HG03064 (cell line): ENCODE results near the gene PSMD8.
"Not testable (repeated sequence)": the region's sequence is repeated elsewhere in the genome, so short reads cannot be mapped to it uniquely, and the experiment has no call there.

Source experiments
- ATAC-seq: cut with Tn5 transposase; IDR thresholded peaks from one replicate; pipeline ENCODE4 v1.9.1; 2021; ENCODE audit warnings: low read depth; ENCODE audit not compliant: unreplicated experiment

The PSMD8 gene

DNA sequence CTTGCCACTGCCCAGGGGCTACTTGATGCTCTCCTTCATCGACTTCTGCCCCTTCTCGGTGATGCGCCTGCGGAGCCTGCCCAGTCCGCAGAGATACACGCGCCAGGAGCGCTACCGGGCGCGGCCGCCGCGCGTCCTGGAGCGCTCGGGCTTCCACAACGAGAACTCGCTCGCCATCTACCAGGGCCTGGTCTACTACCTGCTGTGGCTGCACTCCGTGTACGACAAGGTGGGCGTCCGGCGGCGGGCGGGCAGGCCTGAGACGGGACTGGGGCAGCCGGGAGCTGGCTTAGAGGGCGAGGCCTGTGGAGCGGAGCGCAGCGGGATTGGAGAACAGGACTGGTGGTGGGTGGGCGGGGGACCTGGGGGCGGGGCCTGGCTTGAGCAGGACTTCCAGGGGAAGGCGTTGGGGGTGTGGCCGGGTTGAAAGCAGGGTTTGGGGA lies 12.7 kb upstream of the PSMD8 start:
- no peak for ATAC-seq

DNA sequence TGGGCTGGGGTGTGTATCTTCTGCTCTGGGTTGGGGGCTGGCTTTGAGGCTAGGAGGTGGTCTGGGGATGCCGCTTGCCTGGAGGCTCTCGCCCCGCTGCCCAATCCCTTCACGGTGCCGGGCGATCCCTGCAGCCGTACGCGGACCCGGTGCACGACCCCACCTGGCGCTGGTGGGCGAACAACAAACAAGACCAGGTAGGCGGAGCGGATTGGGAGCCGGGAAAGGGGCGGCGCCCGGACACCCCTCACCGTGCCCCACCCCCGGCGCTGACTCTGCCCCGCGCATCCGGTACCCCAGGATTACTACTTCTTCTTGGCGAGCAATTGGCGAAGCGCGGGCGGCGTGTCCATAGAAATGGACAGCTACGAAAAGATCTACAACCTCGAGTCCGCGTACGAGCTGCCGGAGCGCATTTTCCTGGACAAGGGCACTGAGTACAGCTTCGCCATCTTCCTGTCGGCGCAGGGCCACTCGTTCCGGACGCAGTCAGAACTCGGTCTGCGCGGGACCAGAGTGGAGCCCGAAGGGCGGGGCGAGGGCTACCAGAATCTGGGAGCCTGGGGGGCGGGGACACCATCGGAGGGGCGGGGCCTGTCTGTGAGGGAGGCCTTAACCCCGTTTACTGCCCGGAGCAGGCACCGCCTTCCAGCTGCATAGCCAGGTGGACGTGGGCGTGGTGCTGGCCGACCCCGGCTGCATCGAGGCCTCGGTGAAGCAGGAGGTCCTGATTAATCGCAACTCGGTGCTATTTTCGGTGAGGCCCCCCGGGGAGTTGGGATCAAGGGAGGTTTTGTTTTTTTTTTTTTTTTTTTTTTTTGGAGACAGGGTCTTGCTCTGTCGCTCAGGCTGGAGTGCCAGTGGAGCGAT lies 12.1 kb upstream of the PSMD8 start:
- no peak for ATAC-seq

GRCh38 chr19:38362946-38363688 lies 11.3 kb upstream of the PSMD8 start:
- ATAC-seq: not testable (repeated sequence)

DNA sequence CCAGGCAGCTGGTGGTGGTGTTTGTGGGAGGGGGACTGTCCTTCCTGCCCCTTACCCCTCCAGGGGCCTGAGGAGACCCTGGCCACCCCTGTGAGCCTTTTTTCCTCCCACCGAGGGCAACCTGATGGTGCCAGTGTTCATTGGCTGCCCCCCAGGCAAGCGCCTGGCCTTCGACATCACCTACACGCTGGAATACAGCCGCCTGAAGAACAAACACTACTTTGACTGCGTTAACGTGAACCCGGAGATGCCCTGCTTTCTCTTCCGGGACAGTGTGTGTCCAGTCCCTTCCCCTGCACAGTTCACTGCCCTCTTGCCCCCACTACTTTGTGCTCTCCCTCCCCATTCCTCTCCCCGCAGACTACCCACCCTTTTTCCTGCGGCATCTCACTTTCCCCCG lies 7.3 kb upstream of the PSMD8 start:
- ATAC-seq: no peak

- ATAC-seq: no peak
Observed at GRCh38 chr19:38369584-38369983, 4.8 kb upstream of the PSMD8 start.

GRCh38 chr19:38370299-38370698 lies 4.1 kb upstream of the PSMD8 start:
- no peak for ATAC-seq

DNA sequence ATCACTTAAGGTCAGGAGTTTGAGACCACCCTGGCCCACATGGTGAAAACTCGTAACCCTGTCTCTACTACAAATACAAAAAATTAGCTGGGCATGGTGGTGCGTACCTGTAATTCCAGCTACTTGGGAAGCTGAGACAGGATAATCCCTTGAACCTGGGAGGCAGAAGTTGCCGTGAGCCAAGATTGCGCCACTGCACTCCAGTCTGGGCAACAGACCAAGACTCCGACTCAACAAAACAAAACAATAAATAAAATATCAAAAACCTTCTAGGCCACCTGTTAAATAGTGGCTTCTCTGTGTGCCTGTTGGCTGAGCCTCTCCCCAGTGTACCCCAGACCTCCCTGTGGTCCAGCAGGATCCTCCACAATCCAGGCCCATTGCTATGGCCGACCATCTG lies 3.3 kb upstream of the PSMD8 start:
- ATAC-seq: no peak

GRCh38 chr19:38373907-38374331 lies 452 bp upstream of the PSMD8 start:
- no peak for ATAC-seq

- ATAC-seq: no peak
Observed at GRCh38 chr19:38375098-38375493, 725 bp downstream of the PSMD8 start.

GRCh38 chr19:38375748-38376147 lies 1.4 kb downstream of the PSMD8 start:
- ATAC-seq: no peak

GRCh38 chr19:38376576-38376975 lies 2.2 kb downstream of the PSMD8 start:
- no peak for ATAC-seq

GRCh38 chr19:38377052-38377451 lies 2.7 kb downstream of the PSMD8 start:
- no peak for ATAC-seq

DNA sequence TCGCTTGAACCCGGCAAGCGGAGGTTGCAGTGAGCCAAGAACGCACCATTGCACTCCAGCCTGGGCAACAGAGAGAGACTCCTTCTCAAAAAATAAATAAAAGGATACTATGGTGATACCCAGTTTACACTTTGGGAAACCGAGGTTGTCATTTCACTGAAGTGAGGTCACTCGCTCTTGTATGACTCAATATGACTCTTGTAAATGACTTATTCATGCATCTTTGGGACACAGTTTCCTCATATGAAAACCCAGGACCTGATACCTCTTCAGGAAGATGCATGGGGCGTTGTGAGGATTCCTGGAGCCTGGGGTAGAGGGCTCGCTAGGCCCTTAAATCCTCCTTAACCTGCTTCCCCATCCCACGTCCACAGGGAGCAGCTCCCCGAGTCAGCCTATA lies 4.5 kb downstream of the PSMD8 start:
- no peak for ATAC-seq

DNA sequence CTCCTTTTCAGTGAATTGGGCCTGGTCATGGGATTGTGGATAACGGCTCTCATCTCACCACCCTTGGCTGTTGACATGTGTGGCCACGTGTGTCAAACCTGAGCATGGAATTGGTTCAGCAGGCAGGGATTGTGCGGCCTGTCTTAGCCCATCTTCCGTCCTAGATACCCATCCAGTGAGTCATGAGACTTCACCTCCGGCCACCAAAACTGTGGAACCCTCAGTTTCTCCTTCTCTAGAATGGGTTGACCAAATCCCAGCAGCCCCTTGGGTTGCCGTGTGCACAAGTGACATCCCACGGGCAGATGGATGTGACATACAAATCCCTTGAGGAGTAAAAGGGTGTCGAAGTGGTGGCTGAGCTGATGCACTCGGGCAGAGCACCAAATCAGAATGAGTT lies 6.8 kb downstream of the PSMD8 start:
- ATAC-seq: no peak

GRCh38 chr19:38383184-38383583 lies 8.8 kb downstream of the PSMD8 start:
- ATAC-seq: no peak

GRCh38 chr19:38383743-38384142 lies 9.4 kb downstream of the PSMD8 start:
- no peak for ATAC-seq

GRCh38 chr19:38384209-38385027 lies 10.0 kb downstream of the PSMD8 start:
- ATAC-seq: no peak

- ATAC-seq: no peak
Observed at GRCh38 chr19:38385057-38385803, 10.9 kb downstream of the PSMD8 start.

DNA sequence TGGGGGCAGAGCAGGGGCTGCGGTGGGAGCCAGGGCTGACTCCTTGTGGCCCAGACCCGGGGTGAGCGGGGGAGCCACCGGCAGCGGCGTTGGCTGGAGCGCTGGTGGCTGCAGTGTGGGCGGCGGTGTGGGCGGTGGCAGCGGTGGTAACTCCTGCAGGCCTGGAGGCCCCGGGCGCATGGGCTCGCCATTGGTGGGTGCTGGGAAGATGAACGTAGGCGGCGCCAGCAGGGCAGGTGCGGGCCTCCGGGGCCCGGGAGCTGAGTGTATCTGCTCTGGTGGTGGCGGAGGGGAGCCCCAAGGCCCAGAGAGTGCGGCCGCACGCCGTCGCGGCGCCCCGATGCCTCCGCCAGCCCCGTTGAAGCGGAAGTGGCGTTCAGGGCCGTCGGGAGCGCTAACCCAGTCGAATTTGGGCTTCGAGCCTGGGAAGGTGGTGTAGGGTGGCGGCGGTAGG lies 11.5 kb downstream of the PSMD8 start:
- no peak for ATAC-seq

DNA sequence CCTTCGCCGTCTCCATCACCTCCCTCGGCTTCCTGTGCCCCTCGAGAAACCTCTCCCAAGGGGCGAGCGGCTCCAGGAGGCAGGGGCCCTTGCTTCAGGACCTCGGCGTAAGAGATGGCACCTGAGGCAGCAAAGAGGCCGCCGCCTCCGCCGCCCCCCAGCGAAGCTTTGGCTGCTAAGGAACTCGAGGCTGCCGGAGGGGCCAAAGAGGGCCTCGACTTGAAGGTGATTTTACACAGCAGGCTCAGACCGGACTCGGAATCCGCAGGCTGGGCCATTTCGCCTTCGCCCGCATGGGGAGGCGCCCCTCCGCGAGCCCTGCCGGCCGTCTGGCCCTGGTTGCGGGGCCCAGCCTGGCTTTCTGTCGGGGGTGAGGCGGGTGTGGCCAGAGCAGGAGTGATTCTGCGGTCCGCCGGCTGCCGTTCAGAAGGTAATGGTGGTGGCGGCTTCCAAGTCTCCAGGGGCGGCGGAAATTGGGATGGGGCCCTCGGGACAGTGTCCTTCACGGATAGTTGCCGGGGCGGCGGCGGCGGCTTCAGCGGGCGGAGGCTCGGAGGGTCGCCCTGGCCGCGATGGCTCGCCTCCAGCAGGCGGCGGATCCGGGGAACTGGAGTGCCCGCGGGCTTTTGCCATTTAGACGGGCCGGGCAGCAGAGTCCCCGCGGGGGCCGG lies 12.1 kb downstream of the PSMD8 start:
- no peak for ATAC-seq
